HUDEP-2 (cell line): Measurements from ENCODE around the gene ABCC3.

Source experiments
- DNase-seq, 76 experiments: peaks; one replicate each; lab custom pipeline; 2025; ENCODE audit not compliant: unreplicated experiment in 76 of 76; lab: John Stamatoyannopoulos, UW

The ABCC3 gene

DNA sequence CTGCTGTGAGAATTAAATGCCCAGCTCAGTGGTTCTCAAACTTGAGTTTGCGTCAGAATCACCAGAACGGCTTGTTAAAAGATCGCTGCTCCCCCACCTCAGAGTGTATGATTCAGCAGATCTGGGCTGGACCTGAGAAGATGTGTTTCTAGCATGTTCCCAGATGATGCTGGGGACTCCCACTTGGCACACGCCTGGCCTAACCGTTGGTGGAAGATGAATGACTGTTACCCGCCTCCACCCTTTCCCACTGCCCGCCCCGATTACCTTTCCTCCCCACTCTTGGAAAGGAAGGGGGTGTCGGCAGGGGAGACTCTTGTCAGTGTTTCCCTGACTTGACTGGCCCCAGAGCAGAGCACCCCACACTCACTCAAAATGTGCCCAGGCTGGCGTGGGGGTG, 29.3 kb upstream of the ABCC3 start:
- peak in 3 of 76 experiments; percentile 19 to 32 (median 30) for DNase-seq

DNA sequence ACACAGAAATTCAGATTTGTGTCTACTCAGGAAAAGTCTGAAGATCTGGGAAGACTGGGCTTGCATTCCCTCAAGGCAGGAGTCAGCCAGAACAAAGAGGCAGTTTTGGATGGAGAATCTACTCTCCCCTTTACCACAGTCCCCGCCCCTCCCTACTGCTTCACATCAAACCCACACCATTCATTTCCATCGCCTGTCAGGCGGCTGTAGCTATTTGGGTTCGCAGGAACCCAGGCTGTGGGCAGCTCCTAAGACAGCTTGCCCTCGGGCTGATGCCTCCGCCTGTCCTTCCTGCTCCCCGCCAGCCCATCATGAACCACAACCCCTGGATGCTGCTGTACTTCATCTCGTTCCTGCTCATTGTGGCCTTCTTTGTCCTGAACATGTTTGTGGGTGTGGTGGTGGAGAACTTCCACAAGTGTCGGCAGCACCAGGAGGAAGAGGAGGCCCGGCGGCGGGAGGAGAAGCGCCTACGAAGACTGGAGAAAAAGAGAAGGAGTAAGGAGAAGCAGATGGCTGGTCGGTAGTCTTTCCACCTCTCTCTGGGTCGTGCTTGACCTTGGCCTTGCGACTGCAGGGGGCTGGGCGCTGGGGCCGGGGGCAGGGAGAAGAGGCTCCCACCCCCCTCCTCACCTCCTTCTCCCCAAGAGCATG, 27.0 kb upstream of the ABCC3 start:
- DNase-seq: no peak

DNA sequence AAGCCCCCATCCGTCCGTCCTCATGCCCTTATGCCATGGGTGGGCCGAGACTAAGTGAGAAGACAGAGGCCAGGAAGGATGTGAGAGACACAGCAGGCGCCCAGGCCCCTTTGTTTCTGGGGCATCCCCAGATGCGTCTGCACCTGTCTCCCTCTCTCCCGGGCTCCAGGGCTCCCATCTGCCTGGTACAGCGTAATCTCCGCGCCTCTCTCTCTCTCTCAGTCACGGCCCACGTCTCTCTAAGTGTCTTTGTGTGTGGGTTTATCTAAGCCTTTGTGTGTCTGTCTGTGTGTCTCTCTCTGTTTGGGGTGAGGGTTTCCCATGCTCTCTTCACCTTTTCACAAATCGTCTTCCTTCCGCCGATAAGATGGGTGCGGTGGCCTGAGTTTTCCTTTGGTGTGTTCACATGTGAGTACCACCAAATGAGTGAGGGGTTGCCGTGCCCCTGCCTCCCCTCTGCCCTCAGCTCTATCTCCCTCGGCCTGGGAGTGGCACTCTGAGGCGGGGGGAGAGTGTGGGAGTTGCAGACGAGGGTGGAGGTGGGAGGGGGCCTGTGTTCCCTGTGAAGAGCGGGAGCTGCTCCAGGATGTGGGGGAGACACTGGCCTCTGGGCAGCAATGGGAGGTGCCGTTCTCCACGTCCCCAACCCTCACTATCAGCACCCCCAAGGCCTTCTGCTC, 25.8 kb upstream of the ABCC3 start:
- DNase-seq: no peak

DNA sequence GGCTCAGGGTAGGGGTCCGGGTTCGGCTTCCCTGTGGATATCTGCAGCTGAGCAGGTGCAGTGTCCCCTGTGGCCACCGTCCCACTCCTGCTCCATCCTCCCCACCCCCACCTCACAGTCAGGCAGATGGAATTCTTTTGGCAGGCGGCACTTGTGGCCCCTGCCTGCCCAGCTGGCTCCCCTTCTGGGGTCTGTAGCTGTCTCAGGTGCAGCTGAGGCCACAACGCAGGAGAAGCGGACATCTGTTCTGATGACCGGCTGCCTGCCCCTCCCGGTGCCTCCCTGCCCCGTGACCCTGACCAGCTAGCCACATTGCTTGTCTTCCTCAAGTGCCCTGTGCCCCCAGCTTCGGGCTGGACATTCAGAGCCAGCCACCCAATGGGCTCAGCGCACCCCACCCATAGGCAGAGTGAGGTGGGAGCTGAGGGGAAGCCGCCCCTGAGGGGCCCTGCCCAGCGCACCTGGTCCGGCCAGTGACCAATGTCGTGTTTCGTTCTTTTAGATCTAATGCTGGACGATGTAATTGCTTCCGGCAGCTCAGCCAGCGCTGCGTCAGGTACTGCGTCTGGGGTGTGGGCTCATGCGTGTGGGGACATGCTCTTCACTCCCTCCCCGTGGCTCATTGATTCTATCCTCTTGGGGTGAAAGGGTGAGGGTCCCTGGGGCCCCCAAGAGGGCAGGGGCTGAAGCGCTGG, 25.2 kb upstream of the ABCC3 start:
- no peak for DNase-seq

DNA sequence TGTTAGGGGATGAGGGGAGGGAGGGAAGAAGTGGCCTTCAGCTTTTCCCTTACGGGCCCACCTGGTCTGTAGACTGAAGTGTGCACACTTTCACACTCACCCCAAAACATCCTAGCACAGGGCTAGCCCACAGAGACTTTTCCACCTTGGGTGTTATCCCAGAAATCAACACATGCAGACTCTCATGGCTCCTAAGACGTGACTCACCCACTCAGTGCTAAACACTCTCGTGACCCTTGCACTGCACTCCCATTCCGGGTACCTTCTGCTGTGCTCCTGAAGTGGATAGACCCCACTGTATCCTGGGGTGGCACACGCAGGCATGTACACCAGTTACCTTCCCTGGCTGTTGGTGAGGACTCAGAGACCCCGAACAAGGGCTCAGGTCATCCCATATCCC, 23.0 kb upstream of the ABCC3 start:
- DNase-seq: no peak

DNA sequence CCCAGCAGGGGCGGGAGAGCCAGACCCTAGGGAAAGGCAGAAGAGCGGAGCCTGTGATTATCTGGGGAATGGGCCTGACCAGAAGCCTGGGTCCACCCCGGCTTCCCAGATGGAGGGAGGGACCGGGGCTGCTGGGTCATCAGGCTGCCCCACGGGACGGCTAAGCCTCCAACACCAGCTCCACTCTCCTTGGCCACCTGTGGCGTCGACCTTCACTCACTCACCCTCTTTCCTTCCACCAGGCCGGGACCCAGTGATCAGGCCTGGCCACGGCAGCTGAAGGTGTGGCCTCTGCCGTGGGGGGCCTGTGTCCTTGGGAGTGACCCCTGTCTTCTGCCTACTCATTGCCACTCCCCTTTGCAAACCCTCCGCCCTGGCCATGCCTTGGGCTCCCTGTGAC, 22.4 kb upstream of the ABCC3 start:
- DNase-seq: no peak

DNA sequence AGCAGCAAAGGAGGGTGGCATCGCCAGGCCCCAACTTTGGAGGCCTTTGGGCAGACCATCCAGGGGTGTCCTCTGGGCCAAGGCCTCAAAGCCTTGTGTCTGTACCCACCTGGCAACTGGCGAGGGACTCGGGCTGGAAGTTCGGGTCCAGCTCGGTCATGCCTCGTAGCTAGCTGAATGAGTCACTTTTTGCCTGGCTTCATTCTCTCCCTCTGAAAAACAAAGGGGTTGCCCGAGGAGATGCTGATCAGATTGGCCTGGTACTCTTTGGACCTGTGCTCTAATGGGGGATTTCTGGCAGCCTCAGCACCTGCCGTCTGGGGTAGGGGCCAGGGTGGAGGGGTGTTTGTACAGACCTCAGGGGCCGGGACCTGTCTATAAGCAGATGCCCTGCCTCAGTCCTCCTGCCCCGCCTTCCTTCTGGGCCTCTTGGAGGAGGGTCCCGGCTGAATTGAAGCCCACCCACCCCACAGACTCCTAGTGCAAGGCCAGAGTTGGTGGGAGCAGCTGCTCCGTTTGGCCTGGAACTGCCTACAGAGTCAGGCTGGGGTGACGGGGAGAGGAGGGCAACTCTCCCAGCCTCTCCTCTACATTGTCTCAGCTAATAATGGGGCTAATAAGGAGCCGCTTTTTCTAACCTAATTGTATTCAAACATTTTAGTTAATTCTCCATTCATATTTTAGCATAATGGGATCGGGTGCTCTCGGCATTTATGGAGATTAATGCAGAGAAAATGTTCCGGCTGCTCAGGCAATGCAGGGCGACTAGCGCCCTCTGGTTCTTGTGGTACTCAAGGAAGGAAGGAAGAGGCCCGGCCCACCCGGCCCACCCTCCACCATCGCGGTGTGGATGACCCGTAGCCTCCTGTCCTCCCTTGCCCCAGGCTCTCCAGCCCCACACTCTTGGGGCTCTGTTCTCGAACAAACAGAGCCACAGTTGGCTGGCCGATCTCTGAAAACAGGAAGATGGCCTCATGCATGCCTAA, 21.4 kb upstream of the ABCC3 start:
- DNase-seq: peak in 1 of 76 experiments; percentile 19

DNA sequence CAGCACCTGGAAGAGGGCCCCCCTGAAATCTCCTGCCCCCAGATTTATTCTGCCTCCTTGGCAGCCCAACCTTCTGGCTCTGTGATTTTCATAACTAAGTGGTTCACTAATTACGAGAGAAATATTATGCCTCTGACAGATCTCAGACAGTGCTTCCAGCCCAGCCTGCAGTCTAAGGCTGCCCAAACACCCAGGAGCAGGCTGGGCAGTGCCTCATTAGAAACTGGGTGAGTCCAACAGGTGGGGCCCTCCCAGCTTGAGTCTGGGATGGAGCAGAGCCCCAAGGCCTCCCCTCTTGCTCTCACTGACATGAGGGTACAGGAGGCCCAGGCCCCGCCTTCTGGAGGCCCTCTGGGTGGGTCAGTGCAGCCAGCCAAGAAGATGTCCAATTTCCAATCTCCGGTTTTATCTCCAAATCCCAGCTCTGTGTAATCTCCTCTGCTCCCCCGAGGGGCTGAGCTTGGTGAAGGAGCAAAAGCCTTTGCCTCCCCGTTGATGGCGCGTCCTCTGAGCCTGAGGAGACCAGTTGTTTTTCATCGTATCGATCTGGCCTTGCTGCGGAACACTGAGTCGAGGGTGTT, 20.1 kb upstream of the ABCC3 start:
- no peak for DNase-seq

DNA sequence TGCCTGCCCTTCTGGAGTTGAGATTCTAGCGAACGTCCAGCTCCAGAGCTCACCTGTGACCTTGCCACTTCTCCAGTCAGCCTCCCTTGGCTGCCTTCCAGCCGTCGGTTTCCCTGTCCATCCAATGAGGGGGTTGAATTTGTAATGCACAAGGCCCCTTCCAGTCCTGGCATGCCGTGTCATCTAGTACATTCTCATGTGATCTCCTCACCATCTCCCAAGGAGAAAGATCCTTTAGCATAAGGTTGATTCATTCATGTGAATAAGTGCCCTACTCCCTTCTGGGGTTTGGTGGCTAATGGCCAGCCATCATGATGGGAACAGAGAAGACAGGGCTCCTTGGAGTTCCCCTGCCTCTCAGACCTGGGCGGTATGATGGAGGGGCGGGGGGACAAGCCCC, 18.9 kb upstream of the ABCC3 start:
- no peak for DNase-seq

DNA sequence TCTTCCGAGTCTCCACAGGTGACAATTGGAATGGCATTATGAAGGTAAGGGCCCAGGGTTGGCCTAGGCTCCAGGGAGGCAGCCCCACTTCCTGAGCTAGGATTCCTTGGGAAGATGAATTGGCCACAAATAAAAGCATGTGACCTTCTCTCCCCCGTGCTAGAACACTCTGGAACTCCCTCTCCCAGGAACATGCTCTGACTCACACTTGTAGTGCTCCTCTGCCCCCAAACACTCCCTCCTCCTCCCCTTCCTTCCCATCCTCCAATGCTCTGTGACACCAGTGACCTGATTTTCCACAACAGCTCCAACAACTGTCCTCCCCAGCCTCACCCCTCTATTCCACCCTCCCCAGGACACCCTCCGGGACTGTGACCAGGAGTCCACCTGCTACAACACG, 16.4 kb upstream of the ABCC3 start:
- no peak for DNase-seq

DNA sequence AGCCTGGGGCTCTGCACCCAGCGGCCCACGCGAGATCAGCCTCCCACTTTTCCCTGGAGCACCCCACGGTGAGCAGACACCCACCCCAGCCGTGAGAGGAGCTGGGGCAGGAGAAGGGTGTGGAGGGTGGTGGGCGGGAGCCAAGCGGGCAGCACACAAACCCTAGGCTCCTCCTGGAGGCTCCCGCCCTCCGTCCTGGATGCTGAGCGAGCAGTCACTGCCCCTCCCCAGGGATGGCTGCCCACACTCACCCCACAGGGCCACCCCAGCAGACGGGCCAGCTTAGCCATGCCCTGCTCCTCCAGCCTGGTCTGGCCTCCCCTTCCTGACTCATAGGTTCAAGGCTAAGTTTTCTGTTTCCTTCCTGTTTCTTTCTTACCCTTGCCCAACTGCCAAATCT, 15.7 kb upstream of the ABCC3 start:
- peak in 1 of 76 experiments; percentile 16 for DNase-seq

DNA sequence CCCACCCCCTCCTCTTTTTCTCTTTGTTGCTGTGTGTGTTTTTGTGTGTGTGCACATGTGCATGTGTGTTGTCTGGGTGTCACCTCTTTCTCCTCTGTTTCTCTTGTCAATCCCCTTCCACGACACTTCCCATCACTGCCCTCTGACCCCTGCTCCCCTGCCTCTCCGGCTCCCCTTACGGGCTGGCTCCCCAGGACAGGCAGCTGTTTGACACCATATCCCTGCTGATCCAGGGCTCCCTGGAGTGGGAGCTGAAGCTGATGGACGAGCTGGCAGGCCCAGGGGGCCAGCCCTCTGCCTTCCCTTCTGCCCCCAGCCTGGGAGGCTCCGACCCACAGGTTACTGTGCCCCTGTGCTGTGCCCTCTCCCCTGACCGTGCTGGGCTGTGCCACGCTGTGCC, 15.2 kb upstream of the ABCC3 start:
- no peak for DNase-seq

DNA sequence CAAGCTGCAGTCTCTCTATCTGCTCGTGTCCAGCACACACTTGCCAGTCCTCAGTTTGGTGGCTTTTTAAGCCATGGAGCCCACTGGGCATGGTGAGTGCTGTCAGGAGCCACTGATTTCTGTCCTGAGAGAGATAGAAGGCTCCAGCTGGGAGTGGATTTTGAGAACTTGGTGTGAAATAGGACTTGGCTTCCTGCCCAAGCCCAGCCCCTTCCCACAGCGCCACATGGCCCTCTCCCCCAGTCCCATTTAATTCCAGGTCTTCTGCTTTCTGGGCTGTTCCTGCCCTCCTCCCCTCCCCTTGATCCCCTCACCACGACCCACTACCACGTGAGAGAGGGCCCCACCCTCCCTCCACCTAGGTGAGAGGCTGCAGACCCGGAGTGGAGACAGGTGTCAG, 14.4 kb upstream of the ABCC3 start:
- DNase-seq: no peak

DNA sequence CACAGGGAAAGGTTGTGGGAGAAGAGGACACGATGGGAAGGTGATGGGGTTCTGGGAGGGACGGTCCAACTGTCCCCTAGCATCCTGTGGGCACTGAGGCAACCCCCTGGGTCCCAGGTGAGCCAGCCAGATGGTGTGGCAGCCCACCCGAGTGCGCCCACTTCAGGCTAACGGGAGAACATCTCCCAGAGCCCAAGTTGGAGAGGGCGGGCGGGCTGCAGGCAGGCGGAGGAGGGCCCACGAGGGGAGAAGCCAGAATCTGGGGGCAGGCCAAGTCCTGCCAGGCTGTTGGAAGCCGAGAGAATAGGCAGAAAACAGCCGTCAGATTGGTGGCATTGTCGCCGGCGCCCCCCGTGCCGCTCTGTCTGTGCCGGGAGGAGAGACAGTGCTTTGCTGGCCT, 13.8 kb upstream of the ABCC3 start:
- DNase-seq: peak in 55 of 76 experiments; percentile 9 to 72 (median 42)

DNA sequence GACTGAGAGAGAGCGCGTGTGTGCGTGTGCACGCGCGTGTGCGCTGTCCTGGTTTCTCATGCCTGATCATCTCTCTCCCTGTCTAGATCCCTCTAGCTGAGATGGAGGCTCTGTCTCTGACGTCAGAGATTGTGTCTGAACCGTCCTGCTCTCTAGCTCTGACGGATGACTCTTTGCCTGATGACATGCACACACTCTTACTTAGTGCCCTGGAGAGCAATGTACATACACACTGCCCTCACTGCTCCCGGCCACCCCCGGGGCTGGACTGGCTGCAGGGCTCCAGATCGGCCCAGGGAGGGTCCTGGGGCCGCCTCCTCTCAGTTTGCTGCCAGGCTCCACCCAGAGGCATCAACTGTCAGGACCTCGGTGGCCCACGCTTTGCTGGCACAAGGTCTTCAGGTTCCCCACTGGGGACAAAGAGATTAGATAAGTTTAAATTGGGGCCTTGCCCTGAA, 13.1 kb upstream of the ABCC3 start:
- DNase-seq: peak in 71 of 76 experiments; percentile 19 to 90 (median 65)

DNA sequence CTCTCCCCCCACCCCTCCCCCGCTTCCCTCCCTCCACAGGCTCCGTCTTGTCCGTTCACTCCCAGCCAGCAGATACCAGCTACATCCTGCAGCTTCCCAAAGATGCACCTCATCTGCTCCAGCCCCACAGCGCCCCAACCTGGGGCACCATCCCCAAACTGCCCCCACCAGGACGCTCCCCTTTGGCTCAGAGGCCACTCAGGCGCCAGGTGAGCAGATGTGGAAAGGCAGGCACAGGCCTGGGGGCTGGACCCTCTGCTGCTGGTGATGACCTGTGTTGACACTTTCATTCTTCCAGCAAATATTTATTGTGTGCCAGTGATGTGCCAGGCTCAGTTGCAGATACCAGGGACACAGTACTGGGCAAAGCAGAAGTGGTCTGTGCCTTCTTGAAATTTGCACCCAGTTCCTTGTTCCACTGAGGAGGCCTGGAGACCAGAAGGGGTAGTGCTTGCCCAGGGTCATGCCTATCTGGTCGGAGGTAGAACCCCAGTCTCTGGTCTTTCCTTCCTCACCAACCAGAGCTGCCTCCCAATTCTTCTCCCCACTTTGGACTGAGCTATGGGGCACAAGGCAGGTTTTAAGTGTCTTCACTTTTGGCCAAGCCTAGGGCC, 10.3 kb upstream of the ABCC3 start:
- DNase-seq: no peak

DNA sequence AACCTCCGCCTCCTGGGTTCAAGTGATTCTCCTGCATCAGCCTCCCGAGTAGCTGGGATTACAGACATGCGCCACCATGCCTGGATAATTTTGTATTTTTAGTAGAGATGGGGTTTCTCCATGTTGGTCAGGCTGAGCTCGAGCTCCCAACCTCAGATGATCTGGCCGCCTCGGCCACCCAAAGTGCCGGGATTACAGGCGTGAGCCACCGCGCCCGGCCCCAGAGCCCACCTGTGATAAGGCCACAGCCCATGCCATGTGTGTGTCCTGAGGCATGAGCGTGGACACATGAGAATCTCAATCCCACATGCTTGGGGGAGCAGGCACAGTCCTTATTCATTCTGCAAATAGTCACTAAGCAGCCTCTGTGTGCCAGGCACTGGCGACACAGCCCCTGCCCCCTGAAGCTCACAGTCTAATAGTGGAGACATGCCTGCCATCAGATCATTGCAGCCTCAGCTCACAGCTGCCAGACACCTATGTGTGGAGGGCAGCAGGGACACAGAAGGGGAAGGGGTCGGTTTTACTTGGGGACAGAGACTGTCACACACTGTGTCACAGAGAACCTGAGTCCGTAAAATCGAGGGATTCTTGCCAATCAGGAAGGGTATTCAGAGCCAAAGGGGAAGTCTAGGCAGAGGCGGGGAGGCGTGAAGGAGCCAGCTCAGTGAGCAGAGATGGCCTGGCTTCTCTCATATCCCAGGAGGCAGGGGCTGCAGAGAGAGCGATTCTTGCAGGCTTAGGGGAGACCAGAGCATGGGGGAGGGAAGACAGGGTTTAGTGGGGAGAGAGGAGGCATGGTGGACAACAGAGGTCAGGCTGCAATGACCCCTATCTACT, 9.4 kb upstream of the ABCC3 start:
- DNase-seq: no peak

DNA sequence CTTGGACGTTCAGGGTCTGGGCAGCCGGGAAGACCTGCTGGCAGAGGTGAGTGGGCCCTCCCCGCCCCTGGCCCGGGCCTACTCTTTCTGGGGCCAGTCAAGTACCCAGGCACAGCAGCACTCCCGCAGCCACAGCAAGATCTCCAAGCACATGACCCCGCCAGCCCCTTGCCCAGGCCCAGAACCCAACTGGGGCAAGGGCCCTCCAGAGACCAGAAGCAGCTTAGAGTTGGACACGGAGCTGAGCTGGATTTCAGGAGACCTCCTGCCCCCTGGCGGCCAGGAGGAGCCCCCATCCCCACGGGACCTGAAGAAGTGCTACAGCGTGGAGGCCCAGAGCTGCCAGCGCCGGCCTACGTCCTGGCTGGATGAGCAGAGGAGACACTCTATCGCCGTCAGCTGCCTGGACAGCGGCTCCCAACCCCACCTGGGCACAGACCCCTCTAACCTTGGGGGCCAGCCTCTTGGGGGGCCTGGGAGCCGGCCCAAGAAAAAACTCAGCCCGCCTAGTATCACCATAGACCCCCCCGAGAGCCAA, 8.6 kb upstream of the ABCC3 start:
- peak in 68 of 76 experiments; percentile 18 to 81 (median 56) for DNase-seq
